PC-3 (cell line): ENCODE measurements around the gene TNFRSF6B. TPM values are rescaled to one million over a fixed set of nuclear protein-coding genes. Genes with fewer than 3 reads are reported as not detected.

Source experiments
- ATAC-seq: fragments of 200-7000 bp; cut with Tn5 transposase; 2 replicates; pipeline ENCODE4 v1.9.1; 2020; ENCODE audit warnings: mild to moderate bottlenecking, moderate library complexity
- BruUV-seq: library from RNA; stranded (reverse); fragments of 400-500 nt; replicated peaks from 2 replicates; lab custom pipeline; 2021; lab: Mats Ljungman, UMichigan
- CTCF ChIA-PET: fragments of 300-600 bp; sonication (Branson Sonifier 250); formaldehyde crosslinking; loops from one replicate; lab custom pipeline; 2022; ENCODE audit warnings: antibody characterized with exemption; lab: Charles Lee
- POLR2A ChIA-PET: fragments of 300-600 bp; sonication (Branson Sonifier 250); formaldehyde crosslinking; loops from one replicate; lab custom pipeline; 2022; ENCODE audit warnings: antibody characterized with exemption; ENCODE audit not compliant: unreplicated experiment; lab: Charles Lee
- DNase-seq: peaks from one replicate; pipeline ENCODE4 v3.0.0-alpha.2; 2015
- H2AFZ ChIP-seq: fragments of 300-600 bp; sonication (generic); 2 replicates; pipeline ENCODE4 v1.6.0; 2016; ENCODE audit warnings: antibody characterized with exemption, low read length
- H3F3A ChIP-seq: fragments of 300-600 bp; sonication (generic); one replicate; pipeline ENCODE4 v1.6.0; 2017; ENCODE audit warnings: antibody characterized with exemption, low read length, control low read depth, mild to moderate bottlenecking; ENCODE audit not compliant: unreplicated experiment
- H3K27ac ChIP-seq: fragments of 300-600 bp; sonication (generic); 2 replicates; pipeline ENCODE4 v1.5.1; 2016; ENCODE audit warnings: mild to moderate bottlenecking, low read length
- H3K27me3 ChIP-seq: fragments of 300-600 bp; sonication (generic); 2 replicates; pipeline ENCODE4 v1.6.1; 2016; ENCODE audit warnings: low read length, mixed read lengths
- H3K36me3 ChIP-seq: fragments of 300-600 bp; sonication (generic); 2 replicates; pipeline ENCODE4 v1.6.1; 2016; ENCODE audit warnings: low read depth, mixed run types, low read length, mixed read lengths
- H3K4me1 ChIP-seq: fragments of 300-600 bp; sonication (generic); 2 replicates; pipeline ENCODE4 v1.5.1; 2016; ENCODE audit warnings: low read length; ENCODE audit not compliant: insufficient read depth
- H3K4me2 ChIP-seq: fragments of 300-600 bp; sonication (generic); 2 replicates; pipeline ENCODE4 v1.6.0; 2016; ENCODE audit warnings: low read length
- H3K4me3 ChIP-seq: fragments of 300-600 bp; sonication (generic); 2 replicates; pipeline ENCODE4 v1.5.1; 2016; ENCODE audit warnings: mild to moderate bottlenecking, low read length, mixed read lengths
- H3K79me2 ChIP-seq: fragments of 300-600 bp; sonication (generic); 2 replicates; pipeline ENCODE4 v1.6.1; 2017; ENCODE audit warnings: low read length, mixed read lengths
- H3K9ac ChIP-seq: fragments of 300-600 bp; sonication (generic); 2 replicates; pipeline ENCODE4 v1.6.0; 2016; ENCODE audit warnings: mild to moderate bottlenecking, low read length
- H3K9me2 ChIP-seq: fragments of 300-600 bp; sonication (generic); replicated peaks from 2 replicates; pipeline ENCODE4 v1.6.1; 2016; ENCODE audit warnings: mixed run types, low read length, mixed read lengths
- H3K9me3 ChIP-seq: fragments of 300-600 bp; sonication (generic); 2 replicates; pipeline ENCODE4 v1.6.1; 2016; ENCODE audit warnings: low read length, mixed read lengths
- H4K20me1 ChIP-seq: fragments of 300-600 bp; sonication (generic); 2 replicates; pipeline ENCODE4 v1.6.1; 2016; ENCODE audit warnings: low read length, mixed read lengths
- CTCF ChIP-seq: fragments of 300-600 bp; sonication (generic); conservative IDR thresholded peaks from 2 replicates; pipeline ENCODE4 v1.5.1; 2017; ENCODE audit warnings: antibody characterized with exemption, low read depth, mild to moderate bottlenecking, low read length
- EZH2 ChIP-seq: fragments of 300-600 bp; sonication (generic); IDR thresholded peaks from one replicate; pipeline ENCODE4 v1.6.1; 2017; ENCODE audit warnings: antibody characterized with exemption, mild to moderate bottlenecking, low read length; ENCODE audit not compliant: unreplicated experiment
- EZH2phosphoT487 ChIP-seq: fragments of 300-600 bp; sonication (generic); IDR thresholded peaks from 2 replicates; pipeline ENCODE4 v1.6.1; 2018; ENCODE audit warnings: mild to moderate bottlenecking, antibody characterized with exemption, low read length, borderline replicate concordance
- intact Hi-C: fragments of 100-400 bp; cut with micrococcal nuclease; formaldehyde crosslinking; loops from 2 replicates; pipeline ENCODE4 v1.9.0; 2023
- total RNA-seq: library from RNA; depleted of rRNA; stranded (reverse); fragments of >200 nt; gene quantifications from 2 replicates; pipeline ENCODE4 v1.2.3, GENCODE V29; 2014

Gene TNFRSF6B
- total RNA-seq, 1 experiment from 2014 or later, result 41.6 TPM

- Histone ChIP-seq H3K4me1 (peaks cover 5% of the 10 kb centered on the region; the same call in 1 of the 2 replicates), H3K79me2 (peaks cover 24% of the 10 kb centered on the region), H3K4me2 (no peak overlapping the region), H3K27ac (no peak overlapping the region), H3K4me3 (no peak overlapping the region), H3K36me3 (peaks cover 54% of the 10 kb centered on the region), H3K9me2 (no peaks in the 10 kb centered on the region), H3F3A (no peaks in the 10 kb centered on the region), H4K20me1 (no peaks in the 10 kb centered on the region), H2AFZ (no peak overlapping the region), H3K9me3 (no peaks in the 10 kb centered on the region), H3K9ac (no peak overlapping the region), H3K27me3 (no peaks in the 10 kb centered on the region)
- CTCF ChIA-PET, result no interaction called here
- ATAC-seq (no peak), DNase-seq (no peak)
- intact Hi-C loops, result no loop called here
- POLR2A ChIA-PET, result no interaction called here
- BruUV-seq, result no TSS peak
- TF ChIP-seq CTCF, result no peak
- TF ChIP-seq EZH2, result no peak
- no peak for TF ChIP-seq EZH2phosphoT487
These were observed 33.0 kb upstream of the TNFRSF6B start for GRCh38 chr20:63663332-63664066.

GRCh38 chr20:63664143-63664851, 32.2 kb upstream of the TNFRSF6B start:
- POLR2A ChIA-PET, result no interaction called here
- H3K9me2 ChIP-seq, result no peaks in the 10 kb centered on the region
- no peaks in the 10 kb centered on the region for H3K27me3 ChIP-seq
- CTCF ChIA-PET, result no interaction called here
- intact Hi-C loops, result no loop called here
- H3K4me2 ChIP-seq, result no peak overlapping the region
- TF ChIP-seq CTCF, result no peak
- TF ChIP-seq EZH2phosphoT487, result no peak
- DNase-seq (no peak), ATAC-seq (no peak)
- no peak overlapping the region for H3K27ac ChIP-seq
- peaks cover 16% of the 10 kb centered on the region for H3K79me2 ChIP-seq
- peaks cover 5% of the 10 kb centered on the region; the same call in 1 of the 2 replicates for H3K4me1 ChIP-seq
- H3F3A ChIP-seq, result no peaks in the 10 kb centered on the region
- H3K9me3 ChIP-seq, result no peaks in the 10 kb centered on the region
- peaks cover 58% of the 10 kb centered on the region for H3K36me3 ChIP-seq
- H3K4me3 ChIP-seq, result no peak overlapping the region
- H3K9ac ChIP-seq, result no peak overlapping the region
- no peaks in the 10 kb centered on the region for H4K20me1 ChIP-seq
- BruUV-seq, result no TSS peak
- no peak overlapping the region for H2AFZ ChIP-seq
